Measurements from ENCODE around the gene IL6ST.

Gene IL6ST

GRCh38 chr5:55934720-55935119, 60.0 kb downstream of the IL6ST start:
- Histone ChIP-seq H3K9me3 (no peaks in the 10 kb centered on the region), H3K9ac (no peak overlapping the region), H3K4me1 (no peaks in the 10 kb centered on the region), H4K20me1 (no peaks in the 10 kb centered on the region), H3K27me3 (no peaks in the 10 kb centered on the region), H3K4me3 (no peak overlapping the region), H3K27ac (no peak overlapping the region), H3K4me2 (no peak overlapping the region), H3K36me3 (peaks cover 3% of the 10 kb centered on the region; the same call in 1 of the 2 replicates)
- no peak for TF ChIP-seq Cebpa-rat (IDR thresholded peaks at IDR 0.05)

GRCh38 chr5:55934115-55934613, 60.6 kb downstream of the IL6ST start:
- Histone ChIP-seq H3K9ac (no peak overlapping the region), H4K20me1 (no peaks in the 10 kb centered on the region), H3K36me3 (no peaks in the 10 kb centered on the region), H3K4me1 (no peaks in the 10 kb centered on the region), H3K4me3 (no peak overlapping the region), H3K27ac (no peak overlapping the region), H3K4me2 (no peak overlapping the region), H3K9me3 (no peaks in the 10 kb centered on the region), H3K27me3 (no peaks in the 10 kb centered on the region)
- TF ChIP-seq Cebpa-rat (IDR thresholded peaks at IDR 0.05), result no peak

- H3K4me3 ChIP-seq, result no peak overlapping the region
- no peak overlapping the region for H3K4me2 ChIP-seq
- H3K4me1 ChIP-seq, result no peaks in the 10 kb centered on the region
- no peaks in the 10 kb centered on the region for H3K9me3 ChIP-seq
- H3K9ac ChIP-seq, result no peak overlapping the region
- no peak overlapping the region for H3K27ac ChIP-seq
- no peaks in the 10 kb centered on the region for H4K20me1 ChIP-seq
- H3K36me3 ChIP-seq, result no peaks in the 10 kb centered on the region
- no peak for TF ChIP-seq Cebpa-rat (IDR thresholded peaks at IDR 0.05)
- no peaks in the 10 kb centered on the region for H3K27me3 ChIP-seq
These were observed 61.2 kb downstream of the IL6ST start for GRCh38 chr5:55933377-55934114.

- no peak for TF ChIP-seq Cebpa-rat (IDR thresholded peaks at IDR 0.05)
- Histone ChIP-seq H4K20me1 (no peaks in the 10 kb centered on the region), H3K9me3 (no peaks in the 10 kb centered on the region), H3K27me3 (no peaks in the 10 kb centered on the region), H3K27ac (no peak overlapping the region), H3K9ac (no peak overlapping the region), H3K4me2 (no peak overlapping the region), H3K36me3 (no peaks in the 10 kb centered on the region), H3K4me1 (no peaks in the 10 kb centered on the region), H3K4me3 (no peak overlapping the region)
These were observed 62.1 kb downstream of the IL6ST start for GRCh38 chr5:55932700-55933099.

- no peaks in the 10 kb centered on the region for H3K36me3 ChIP-seq
These were observed 65.6 kb downstream of the IL6ST start for GRCh38 chr5:55929020-55929799.

GRCh38 chr5:55927861-55928655, 66.7 kb downstream of the IL6ST start:
- Histone ChIP-seq H4K20me1 (no peaks in the 10 kb centered on the region), H3K4me2 (no peak overlapping the region), H3K27me3 (no peaks in the 10 kb centered on the region), H3K4me3 (no peak overlapping the region), H3K9me3 (no peaks in the 10 kb centered on the region), H3K27ac (no peak overlapping the region), H3K9ac (no peak overlapping the region), H3K36me3 (no peaks in the 10 kb centered on the region), H3K4me1 (peaks cover 9% of the 10 kb centered on the region)
- TF ChIP-seq Cebpa-rat (IDR thresholded peaks at IDR 0.05), result no peak

More at GRCh38 chr5:55929020-55929799, 65.6 kb downstream of the IL6ST start:
- Histone ChIP-seq H3K4me2 (no peak overlapping the region), H3K4me3 (no peak overlapping the region), H3K9ac (no peak overlapping the region), H3K9me3 (no peaks in the 10 kb centered on the region), H3K27me3 (no peaks in the 10 kb centered on the region), H4K20me1 (no peaks in the 10 kb centered on the region), H3K4me1 (no peaks in the 10 kb centered on the region), H3K27ac (no peak overlapping the region)
- TF ChIP-seq Cebpa-rat (IDR thresholded peaks at IDR 0.05), result no peak

- TF ChIP-seq Cebpa-rat (IDR thresholded peaks at IDR 0.05), result no peak
- Histone ChIP-seq H3K9ac (no peak overlapping the region), H4K20me1 (no peaks in the 10 kb centered on the region), H3K4me1 (peaks cover 12% of the 10 kb centered on the region), H3K27ac (no peak overlapping the region), H3K9me3 (no peaks in the 10 kb centered on the region), H3K4me2 (no peak overlapping the region), H3K36me3 (no peaks in the 10 kb centered on the region), H3K4me3 (no peak overlapping the region), H3K27me3 (no peaks in the 10 kb centered on the region)
These were observed 68.3 kb downstream of the IL6ST start for GRCh38 chr5:55926476-55926875.

- no peak overlapping the region for H3K4me3 ChIP-seq
- H3K9me3 ChIP-seq, result no peaks in the 10 kb centered on the region
- no peaks in the 10 kb centered on the region for H3K27me3 ChIP-seq
- no peak overlapping the region for H3K9ac ChIP-seq
- H4K20me1 ChIP-seq, result no peaks in the 10 kb centered on the region
- no peaks in the 10 kb centered on the region for H3K36me3 ChIP-seq
- no peak for TF ChIP-seq Cebpa-rat (IDR thresholded peaks at IDR 0.05)
- H3K4me2 ChIP-seq, result no peak overlapping the region
- H3K27ac ChIP-seq, result no peak overlapping the region
- peaks cover 12% of the 10 kb centered on the region for H3K4me1 ChIP-seq
These were observed 69.1 kb downstream of the IL6ST start for GRCh38 chr5:55925712-55926111.

- Histone ChIP-seq H3K27ac (no peak overlapping the region), H3K36me3 (no peaks in the 10 kb centered on the region)
- no peak for TF ChIP-seq Cebpa-rat (IDR thresholded peaks at IDR 0.05)
These were observed 69.6 kb downstream of the IL6ST start for GRCh38 chr5:55925181-55925580.

More at GRCh38 chr5:55925181-55925580, 69.6 kb downstream of the IL6ST start:
- no peaks in the 10 kb centered on the region for H4K20me1 ChIP-seq
- H3K9me3 ChIP-seq, result no peaks in the 10 kb centered on the region
- no peaks in the 10 kb centered on the region for H3K27me3 ChIP-seq
- H3K4me1 ChIP-seq, result peaks cover 13% of the 10 kb centered on the region
- no peak overlapping the region for H3K4me3 ChIP-seq
- no peak overlapping the region for H3K4me2 ChIP-seq
- no peak overlapping the region for H3K9ac ChIP-seq

Data from BLaER1 (cell line).